ENCODE data around the gene NDUFAF2. TPM values are rescaled to one million over a fixed set of nuclear protein-coding genes. Genes with fewer than 3 reads are reported as not detected.

Gene NDUFAF2
- 120 and 141 TPM in 2 replicates for total RNA-seq (2022)
- percentile 89 among the genes with signal in this experiment for Bru-seq, nascent RNA
- BruChase-seq, experiment 1, labeled RNA remaining after a 6-hour chase = percentile 57 among the genes with signal in this experiment
- BruChase-seq, experiment 2, labeled RNA remaining after a 2-hour chase = percentile 69 among the genes with signal in this experiment
- long read RNA-seq, transcript NDUFAF2-201 (4 exons, 719 nt) = major isoform, 172 of 230 reads
- long read RNA-seq, transcript NDUFAF2-202 (3 exons, 461 nt) = minor isoform, 7 of 230 reads
- long read RNA-seq, partial matches to known transcripts = 7 of 230 reads
- long read RNA-seq, other reads (novel, unspliced or antisense) = 44 of 230 reads

DNA sequence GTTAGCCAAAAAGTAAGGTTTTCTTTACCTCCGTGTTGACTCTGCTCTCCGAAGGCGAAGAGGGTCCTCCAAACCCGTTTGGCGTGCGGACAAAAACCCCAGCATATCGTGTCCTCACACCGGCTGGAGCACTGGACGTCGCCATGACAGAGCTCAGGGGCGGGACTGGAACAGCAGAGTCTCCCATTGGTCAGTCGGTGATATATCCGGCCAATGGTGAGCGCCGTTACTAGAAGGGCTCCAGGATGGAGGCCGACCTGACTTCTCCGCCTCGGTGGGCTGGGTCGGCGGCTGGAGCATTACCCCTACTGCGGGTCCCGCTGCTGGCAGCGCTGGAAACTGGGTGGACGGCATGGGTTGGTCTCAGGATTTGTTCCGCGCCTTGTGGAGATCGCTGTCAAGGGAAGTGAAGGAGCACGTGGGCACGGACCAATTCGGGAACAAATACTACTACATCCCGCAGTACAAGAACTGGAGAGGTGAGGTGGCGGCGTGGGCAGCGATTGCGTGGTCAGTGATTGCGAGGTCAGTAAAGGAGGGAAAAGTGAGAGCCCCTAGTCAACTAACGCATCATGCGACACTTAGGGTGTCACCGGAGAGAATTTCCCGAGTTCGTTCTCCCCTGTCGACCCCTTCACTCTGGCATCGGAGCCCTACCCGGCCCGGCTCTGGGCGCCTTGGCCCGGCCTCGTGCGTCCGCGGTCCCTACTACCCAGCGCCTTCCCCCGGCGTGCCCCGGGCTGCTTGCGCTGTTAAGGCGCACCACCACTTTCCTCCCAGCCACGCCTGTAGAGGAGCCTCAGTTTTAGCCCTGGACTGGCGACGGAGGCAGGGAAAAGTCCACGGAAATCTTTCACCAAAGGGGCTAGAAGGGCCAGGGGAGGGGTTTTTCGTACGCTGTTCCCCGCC is at the start of gene NDUFAF2, which contains the start of gene ERCC8:
Gene NDUFAF2, plus strand, starts transcription at position 302 of the 909 bp plus-strand sequence. Its CDS starts 51 bp downstream, at position 353.
Gene ERCC8, minus strand, starts transcription at position 167 of the 909 bp plus-strand sequence. Its CDS starts 62 bp downstream, at position 105.
- CTCF ChIA-PET = interaction anchor here (0.6 to 2.8 kb wide), 11 partner anchors 15 to 1725 kb away, joined by 3 to 11 read pairs (median 4); no protein-coding TSS in a partner anchor
- no peaks in the 10 kb centered on the region for H3K27me3 Mint-ChIP-seq (ENCODE audit: insufficient read depth, unreplicated experiment)
- H3K27ac Mint-ChIP-seq (ENCODE audit: low read depth, unreplicated experiment) = no peak within 1 kb of the TSS

GRCh38 chr5:60896991-60897390 is 48.0 kb upstream of the NDUFAF2 start:
- ChIA-PET POLR2A (interaction anchor here (0.7 to 1.4 kb wide), 2 partner anchors 53 to 100 kb away, joined by 3 read pairs; partner anchors contain the start of gene ELOVL7), CTCF (interaction anchor here (0.6 to 0.9 kb wide), 3 partner anchors 38 to 254 kb away, joined by 3 to 4 read pairs (median 4); no protein-coding TSS in a partner anchor)
- intact Hi-C loops (cut with micrococcal nuclease) = no loop called here
- DNase-seq (ENCODE audit: unreplicated experiment) = no peak
- Mint-ChIP-seq H3K9me3 (ENCODE audit: unreplicated experiment) (no peaks in the 10 kb centered on the region), H3K4me3 (ENCODE audit: unreplicated experiment) (no peak overlapping the region), H3K27ac (ENCODE audit: low read depth, unreplicated experiment) (no peak overlapping the region), H3K27me3 (ENCODE audit: insufficient read depth, unreplicated experiment) (no peaks in the 10 kb centered on the region), H3K4me1 (ENCODE audit: insufficient read depth, unreplicated experiment) (no peaks in the 10 kb centered on the region), H3K36me3 (ENCODE audit: insufficient read depth, unreplicated experiment) (peaks cover 29% of the 10 kb centered on the region)
- no peak for TF ChIP-seq CTCF (IDR thresholded peaks at IDR 0.05; ENCODE audit: unreplicated experiment)
- BruUV-seq (replicated peaks) = no TSS peak

More for the DNA sequence above, at the start of gene NDUFAF2, which contains the start of gene ERCC8:
- Mint-ChIP-seq H3K4me1 (ENCODE audit: insufficient read depth, unreplicated experiment) (no peaks in the 10 kb centered on the region), H3K9me3 (ENCODE audit: unreplicated experiment) (peaks cover 7% of the 10 kb centered on the region), H3K36me3 (ENCODE audit: insufficient read depth, unreplicated experiment) (no peaks in the 10 kb centered on the region), H3K4me3 (ENCODE audit: unreplicated experiment) (no peak within 1 kb of the TSS)
- BruUV-seq (replicated peaks) = TSS peak; percentile 40
- TF ChIP-seq CTCF (IDR thresholded peaks at IDR 0.05; ENCODE audit: unreplicated experiment) = no peak
- DNase-seq (ENCODE audit: unreplicated experiment) = peak; percentile 95
- POLR2A ChIA-PET = interaction anchor here (0.5 to 2.8 kb wide), 35 partner anchors 8 to 1642 kb away, joined by 3 to 26 read pairs (median 3); partner anchors contain the start of genes DEPDC1B, DIMT1 and ZSWIM6
- intact Hi-C loops (cut with micrococcal nuclease) = loop anchor here (5.0 kb wide), 3 partner anchors 107 to 268 kb away; no protein-coding TSS in a partner anchor

DNA sequence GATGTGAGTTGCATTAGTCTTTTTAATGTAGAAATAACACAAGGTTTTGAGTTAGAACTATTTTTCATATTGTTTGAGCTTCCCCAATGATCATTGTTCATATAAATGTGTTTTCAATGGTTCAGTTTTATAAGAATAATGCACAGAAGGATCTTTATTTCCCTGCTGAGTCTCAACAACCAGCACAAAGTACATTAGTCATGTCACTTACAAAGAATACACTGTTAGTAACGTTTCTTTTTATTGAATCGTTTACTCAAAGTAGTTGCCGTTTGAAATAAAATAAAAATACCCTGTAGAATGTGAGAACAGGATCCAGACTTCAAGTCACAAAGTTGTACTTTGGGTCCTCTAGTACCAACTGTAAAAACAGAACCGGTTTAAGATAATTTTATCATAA is 41.6 kb upstream of the NDUFAF2 start:
- Mint-ChIP-seq H3K27ac (ENCODE audit: low read depth, unreplicated experiment) (no peak overlapping the region), H3K9me3 (ENCODE audit: unreplicated experiment) (no peaks in the 10 kb centered on the region)
- POLR2A ChIA-PET = interaction anchor here (0.7 kb wide), 1 partner anchor 27 kb away, joined by 3 read pairs; no protein-coding TSS in a partner anchor

More for the DNA sequence above, 41.6 kb upstream of the NDUFAF2 start:
- CTCF ChIA-PET = interaction anchor here (0.6 to 0.9 kb wide), 2 partner anchors 65 to 228 kb away, joined by 3 to 4 read pairs; no protein-coding TSS in a partner anchor
- no peak for DNase-seq (ENCODE audit: unreplicated experiment)
- H3K4me3 Mint-ChIP-seq (ENCODE audit: unreplicated experiment) = no peak overlapping the region
- BruUV-seq (replicated peaks) = no TSS peak
- no peak for TF ChIP-seq CTCF (IDR thresholded peaks at IDR 0.05; ENCODE audit: unreplicated experiment)
- no peaks in the 10 kb centered on the region for H3K36me3 Mint-ChIP-seq (ENCODE audit: insufficient read depth, unreplicated experiment)
- H3K27me3 Mint-ChIP-seq (ENCODE audit: insufficient read depth, unreplicated experiment) = no peaks in the 10 kb centered on the region
- no peaks in the 10 kb centered on the region for H3K4me1 Mint-ChIP-seq (ENCODE audit: insufficient read depth, unreplicated experiment)
- intact Hi-C loops (cut with micrococcal nuclease) = no loop called here
